LoVo (cell line): Measurements from ENCODE around the gene C6orf163.
"Not testable (repeated sequence)": the region's sequence is repeated elsewhere in the genome, so short reads cannot be mapped to it uniquely, and the experiment has no call there.

ENCODE experiments used
- DNase-seq: peaks from one replicate; pipeline ENCODE4 v3.0.0-alpha.2; 2016; ENCODE audit warnings: low spot score

Gene C6orf163

DNA sequence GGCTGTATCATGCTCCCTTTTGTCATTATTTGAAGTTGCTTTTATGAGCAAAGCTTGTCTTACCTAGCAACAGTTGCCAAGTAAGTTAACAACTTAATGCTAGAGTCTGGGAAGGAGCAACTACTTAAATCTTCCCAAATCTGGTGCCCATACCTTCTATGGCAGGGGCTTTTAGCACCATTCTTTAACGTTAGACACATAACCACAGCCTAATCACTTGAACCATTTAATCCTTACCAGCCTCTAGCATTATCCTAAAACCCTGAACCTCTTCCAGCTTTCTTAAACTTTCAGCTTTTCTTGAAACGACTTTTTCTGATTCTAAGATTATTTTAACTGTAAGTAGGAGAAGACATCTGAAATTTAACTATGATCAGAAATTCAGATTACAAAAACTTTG lies at the start of gene C6orf163:
TSS of gene C6orf163 (plus strand) at position 83 of the 400 bp plus-strand sequence. CDS start at position 370, 287 bp downstream.
- DNase-seq: no peak

DNA sequence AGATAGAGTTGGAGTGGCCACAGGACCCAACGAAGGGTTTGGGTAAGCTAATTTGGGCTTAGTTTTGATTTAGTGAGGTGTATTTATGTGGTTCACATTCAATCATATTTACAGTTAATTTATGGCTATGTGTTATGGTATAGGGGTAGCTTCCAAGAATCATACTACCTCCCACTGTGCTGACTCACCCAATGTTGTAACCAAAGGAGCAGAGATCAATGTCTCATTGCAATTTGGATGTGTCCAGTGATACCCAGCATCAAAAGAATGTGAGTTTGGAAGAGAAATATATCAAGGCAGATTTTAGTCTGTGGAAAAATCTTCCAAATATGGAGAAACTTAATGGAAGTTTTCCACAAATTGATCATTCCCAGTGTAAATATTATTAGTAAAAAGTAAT lies 47.5 kb upstream of the C6orf163 start:
- no peak for DNase-seq

DNA sequence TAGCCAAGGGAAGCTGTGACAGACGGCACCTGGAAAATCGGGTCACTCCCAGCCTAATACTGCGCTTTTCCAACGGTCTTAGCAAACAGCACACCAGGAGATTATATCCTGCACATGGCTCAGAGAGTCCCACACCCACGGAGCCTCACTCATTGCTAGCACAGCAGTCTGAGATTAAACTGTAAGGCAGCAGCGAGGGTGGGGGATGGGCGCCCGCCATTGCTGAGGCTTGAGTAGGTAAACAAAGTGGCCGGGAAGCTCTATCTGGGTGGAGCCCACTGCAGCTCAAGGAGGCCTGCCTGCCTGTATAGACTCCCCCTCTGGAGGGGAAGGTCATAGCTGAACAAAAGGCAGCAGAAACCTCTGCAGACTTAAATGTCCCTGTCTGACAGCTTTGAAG lies 43.3 kb upstream of the C6orf163 start:
- not testable (repeated sequence) for DNase-seq

DNA sequence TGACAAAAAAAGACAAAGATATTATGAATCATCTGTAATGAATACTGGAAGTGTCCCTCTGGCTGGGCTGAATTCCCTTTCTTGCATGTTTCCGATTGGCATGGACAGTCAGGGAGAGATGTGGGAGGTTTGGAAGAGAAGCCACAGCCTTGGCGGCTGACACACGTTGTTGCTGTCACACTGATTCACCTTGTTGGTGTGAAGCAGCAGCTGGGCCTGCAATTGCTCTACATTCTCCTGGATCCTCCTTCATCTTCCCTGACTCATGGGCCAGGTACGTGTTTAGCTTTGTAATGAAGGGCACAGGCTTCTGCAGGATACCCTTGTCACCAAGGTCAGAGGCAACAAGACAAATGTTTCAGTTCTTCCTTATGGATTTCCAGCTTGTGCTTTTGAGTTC lies 35.6 kb upstream of the C6orf163 start:
- no peak for DNase-seq

DNA sequence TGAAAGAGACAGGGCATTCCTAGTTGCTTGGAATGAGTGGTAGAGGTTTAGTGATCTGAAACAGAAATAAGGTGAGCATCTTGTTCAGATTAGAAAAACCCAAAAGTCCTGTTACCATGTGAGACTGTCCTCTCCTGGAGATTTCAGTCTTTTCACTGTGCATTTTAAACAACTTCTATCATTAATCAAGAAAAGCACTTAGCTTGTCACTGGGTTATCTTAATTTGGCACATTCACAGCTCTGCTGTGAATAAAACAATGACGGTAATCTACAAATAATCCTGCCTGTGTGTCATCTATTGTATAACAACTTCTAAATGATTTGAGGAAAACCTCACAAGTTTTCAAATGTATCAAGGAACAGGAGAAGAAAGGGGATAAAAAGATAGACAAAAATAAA lies 31.8 kb upstream of the C6orf163 start:
- DNase-seq: no peak

DNA sequence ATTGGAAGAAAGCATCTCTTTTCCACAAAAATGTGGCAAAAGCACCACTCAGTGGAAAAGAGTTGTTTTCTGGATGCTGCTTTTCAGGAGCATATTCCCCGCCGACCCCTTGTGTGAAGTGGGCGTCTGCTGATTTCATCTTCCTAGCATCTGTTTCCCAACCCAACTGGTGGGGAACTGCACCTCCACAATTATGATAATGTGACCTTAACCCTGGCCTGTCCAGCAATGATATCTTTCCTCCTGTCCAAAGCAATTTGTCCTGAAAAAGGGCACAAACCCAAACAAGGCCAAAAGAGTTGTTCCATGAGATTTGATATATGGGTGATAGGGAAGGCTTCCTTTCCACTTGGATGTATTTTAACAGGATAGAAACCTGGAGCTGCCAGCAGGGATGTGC lies 29.5 kb upstream of the C6orf163 start:
- no peak for DNase-seq

DNA sequence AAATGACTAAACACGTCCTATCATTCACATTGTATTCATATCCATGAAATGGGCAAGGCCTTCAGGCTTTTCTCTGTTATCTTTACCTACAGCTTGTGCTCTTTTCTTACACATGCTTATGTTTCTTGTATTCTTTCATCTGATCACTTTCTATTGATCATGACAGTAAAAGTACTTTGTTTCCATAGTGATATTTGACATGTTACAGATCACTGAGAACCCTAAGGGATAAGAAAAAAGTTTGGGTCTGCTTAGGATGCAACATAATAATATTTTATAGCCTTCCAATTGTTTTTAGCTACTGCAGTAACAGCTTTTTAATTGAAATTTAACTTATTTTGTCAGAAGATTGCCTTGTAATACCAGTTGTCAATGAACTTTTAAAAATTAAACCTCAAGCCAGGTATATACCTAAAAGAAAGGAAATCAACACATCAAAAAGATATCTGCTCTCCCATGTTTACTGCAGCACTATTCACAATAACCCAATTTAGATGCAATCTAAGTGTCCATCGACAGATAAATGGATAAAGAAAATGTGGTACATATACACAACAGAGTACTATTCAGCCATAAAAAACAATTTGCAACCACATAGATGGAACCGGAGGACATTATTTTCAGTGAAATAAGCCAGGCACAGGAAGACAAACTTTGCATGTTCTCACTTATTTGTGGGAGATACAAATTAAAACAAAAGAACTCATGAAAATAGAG lies 25.2 kb upstream of the C6orf163 start:
- DNase-seq: no peak

DNA sequence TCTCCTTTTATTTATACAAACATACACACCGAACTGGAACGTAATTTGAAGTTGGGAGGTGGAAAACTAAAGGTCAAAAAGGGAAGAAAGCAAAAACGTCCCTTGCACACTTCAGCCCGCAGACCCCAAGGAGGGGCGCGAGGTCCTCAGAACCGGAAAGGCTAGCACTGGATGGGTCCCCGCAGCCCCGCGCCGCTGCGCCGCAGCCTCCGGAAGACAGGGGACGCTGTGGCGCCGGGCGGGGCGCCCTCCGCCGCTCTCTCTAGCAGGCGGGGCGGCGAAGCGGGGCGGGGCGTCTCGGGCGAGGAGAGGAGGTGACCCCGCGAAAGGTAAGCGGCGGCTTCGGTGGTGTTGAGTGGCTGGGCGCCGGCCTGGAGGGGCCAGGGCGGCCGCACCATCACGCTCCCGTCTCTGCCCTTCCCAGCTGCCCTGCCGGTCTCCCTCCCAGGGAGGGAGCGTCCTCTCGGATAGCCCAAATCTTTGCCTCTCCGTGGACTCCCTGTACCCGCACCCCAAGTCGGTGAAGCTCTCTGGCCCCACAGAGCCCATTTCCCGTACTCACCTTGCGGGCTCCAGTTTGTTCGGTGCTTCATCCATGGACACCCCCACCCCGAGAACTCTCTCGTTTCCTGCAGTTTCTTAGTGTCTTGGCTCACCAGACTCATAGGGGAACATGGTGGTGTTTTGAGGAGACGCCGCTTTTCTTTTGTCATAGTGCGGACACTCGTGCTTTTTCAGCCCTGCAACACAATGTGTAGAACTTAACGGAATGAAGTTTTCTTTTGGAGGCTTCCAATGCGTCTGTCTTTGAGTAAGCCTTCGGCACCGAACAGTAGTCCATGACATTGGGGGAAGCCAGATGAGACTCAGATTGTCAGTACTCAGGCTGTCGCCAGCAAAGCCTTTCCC lies 22.1 kb upstream of the C6orf163 start, which contains the start of gene SMIM8:
TSS of gene SMIM8 (plus strand) at position 285 of the 909 bp plus-strand sequence. CDS start 14,444 bp downstream, outside the sequence.
- peak; percentile 86 for DNase-seq

DNA sequence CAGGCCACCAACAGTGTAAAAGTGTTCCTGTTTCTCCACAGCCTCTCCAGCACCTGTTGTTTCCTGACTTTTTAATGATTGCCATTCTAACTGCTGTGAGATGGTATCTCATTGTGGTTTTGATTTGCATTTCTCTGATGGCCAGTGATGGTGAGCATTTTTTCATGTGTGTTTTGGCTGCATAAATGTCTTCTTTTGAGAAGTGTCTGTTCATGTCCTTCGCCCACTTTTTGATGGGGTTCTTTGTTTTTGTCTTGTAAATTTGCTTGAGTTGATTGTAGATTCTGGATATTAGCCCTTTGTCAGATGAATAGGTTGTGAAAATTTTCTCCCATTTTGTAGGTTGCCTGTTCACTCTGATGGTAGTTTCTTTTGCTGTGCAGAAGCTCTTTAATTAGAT lies 20.7 kb upstream of the C6orf163 start:
- DNase-seq: not testable (repeated sequence)

DNA sequence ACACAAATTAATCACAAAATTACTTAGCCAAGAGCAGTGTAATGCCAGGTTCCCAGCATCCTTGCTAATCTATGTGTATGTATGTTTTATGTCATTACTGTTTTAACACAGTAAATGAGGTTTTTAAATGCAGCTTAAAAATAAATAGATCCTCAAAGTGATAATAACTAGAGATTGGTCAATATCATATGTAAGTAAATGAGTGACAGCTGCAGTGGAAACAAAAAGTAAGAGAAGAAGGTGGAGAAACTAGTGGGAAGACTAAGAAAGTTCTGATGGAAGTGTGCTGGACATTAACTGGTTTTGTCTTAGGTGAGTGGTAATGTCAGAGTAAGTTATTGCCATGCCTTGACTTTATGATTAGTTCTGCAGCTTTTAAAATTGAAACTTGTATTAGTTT lies 13.7 kb upstream of the C6orf163 start:
- DNase-seq: no peak

DNA sequence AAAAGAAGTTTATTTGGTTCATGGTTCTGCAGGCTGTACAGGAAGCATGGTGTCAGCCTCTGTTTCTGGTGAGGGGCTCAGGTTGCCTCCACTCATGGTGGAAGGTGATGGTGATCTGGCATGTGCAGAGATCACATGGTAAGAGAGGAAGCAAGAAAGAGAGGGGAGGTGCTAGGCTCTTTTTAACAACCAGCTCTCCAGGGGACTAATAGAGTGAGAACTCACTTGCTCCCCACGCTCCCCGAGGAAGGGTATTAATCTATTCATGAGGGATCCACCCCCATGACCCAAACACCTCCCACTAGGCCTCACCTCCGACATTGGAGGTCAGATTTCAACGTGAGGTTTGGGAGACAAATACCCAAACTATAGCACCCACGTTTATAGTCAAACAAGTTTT lies 11.6 kb upstream of the C6orf163 start:
- DNase-seq: no peak

DNA sequence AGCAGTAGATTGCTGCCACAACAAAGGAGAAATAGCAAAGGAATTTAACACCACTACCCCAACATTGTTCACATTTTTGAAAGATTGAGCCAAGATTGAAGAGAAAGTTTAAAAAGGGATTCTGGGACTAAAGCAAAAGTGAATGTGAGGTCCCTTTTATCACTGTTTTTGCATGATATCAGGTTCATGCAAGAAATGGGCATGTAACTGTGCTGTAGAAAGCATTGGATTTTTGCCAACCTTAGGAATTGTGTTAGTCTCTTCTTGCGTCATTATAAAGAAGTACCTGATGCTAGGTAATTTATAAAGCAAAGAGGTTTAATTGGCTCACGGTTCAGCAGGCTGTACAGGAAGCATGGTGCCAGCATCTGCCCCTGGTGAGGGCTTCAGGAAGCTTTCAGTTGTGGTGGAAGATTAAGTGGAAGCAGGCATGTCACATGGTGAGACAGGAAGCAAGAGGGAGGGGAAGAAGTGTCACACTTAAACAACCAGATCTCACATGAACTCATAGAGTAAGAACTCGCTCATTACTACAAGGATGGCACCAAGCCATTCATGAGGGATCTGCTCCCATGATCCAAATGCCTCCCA lies 10.9 kb upstream of the C6orf163 start:
- DNase-seq: no peak

DNA sequence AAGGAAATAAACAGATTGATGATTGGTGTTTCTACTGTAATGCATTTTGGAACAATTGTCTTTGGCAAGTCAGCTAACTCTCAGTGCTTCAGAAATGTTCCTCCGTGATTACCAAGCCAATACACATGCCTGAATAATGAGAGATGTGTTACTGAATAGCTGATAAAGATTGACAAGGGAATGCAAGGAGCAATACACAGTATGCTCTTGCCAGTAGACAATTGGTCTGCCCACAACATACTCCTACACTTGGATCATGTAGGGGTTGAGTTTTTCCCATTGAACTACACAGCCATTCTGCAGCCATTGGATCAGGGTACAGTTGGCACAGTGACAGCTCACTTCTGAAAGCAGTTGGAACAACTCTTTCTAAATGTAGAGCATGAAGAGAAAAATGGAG lies 9.9 kb upstream of the C6orf163 start:
- DNase-seq: no peak

DNA sequence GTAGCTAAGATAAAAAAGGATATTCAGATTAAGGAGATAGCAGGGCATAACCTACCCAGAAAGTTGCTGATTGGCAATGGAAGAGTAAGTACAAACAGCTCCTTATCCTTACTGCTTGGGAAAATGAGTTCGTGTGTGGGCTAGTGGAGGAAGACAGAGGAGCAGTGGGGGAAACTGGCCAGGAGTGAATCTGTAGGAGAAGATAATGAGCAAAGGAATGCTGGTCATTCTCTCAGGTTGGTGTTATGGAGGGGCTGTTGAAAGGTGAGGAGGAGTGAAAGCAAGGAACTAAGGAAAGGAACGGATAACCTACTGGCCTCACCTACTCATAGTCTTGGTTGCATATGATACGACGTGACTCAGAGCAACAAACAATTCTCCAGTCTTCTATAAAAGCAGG lies 8.2 kb upstream of the C6orf163 start:
- no peak for DNase-seq

DNA sequence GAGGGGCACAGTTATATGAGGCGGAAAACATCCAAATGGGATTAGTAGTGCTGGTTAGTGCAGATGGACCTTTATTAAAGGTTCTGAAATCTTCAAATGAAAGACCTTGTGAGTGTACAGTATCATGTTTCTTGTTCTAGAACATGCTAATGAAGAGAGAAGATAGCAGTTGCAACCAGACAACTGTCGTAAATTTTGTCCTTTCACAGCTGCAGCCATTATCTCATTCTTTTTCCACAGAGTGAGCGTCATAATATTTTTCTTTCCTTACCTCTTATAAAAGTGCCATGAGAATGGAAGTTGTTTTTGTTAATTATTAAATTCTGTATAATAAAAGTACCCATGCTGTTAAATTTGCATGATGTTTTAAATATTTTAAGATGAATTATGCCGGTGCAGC lies 4.4 kb upstream of the C6orf163 start:
- no peak for DNase-seq

DNA sequence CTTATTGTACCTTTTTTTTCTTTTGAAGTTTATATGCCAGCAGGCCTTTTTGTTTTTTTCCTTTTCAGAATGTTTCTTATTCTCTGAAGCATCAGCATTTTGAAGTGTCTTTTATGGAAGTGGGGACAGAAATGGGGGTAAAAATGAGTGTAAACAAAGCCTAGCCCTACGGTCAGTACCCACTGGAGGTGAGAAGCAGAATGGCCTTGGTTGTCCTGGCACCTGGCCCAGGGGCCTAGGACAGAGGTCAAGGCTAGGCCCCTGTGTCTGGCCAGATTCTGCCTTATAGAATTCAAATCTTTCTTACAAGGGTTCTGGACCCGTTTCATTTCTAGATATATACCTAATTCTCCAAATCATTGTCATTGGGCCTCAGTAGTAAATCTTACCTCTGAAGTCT lies 3.5 kb upstream of the C6orf163 start:
- no peak for DNase-seq

DNA sequence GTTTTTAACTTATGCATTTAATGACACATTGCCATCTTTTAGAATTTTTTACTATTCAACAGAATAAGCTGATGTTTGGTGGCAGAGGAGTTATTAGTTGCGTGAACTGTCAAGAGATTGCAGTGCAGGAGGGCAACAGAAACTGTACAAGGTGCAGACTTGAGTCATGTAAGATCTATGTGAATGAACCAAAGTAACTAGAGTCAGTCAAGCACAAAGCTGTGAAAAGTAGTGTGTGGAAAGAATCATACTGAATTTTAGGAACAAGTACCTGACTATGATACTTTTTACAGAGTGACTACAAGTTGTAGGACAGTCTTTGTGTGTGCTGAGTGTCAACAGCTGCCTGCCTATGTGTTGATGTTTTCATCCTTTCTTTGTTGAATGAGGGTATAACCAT lies 2.7 kb upstream of the C6orf163 start:
- DNase-seq: no peak

DNA sequence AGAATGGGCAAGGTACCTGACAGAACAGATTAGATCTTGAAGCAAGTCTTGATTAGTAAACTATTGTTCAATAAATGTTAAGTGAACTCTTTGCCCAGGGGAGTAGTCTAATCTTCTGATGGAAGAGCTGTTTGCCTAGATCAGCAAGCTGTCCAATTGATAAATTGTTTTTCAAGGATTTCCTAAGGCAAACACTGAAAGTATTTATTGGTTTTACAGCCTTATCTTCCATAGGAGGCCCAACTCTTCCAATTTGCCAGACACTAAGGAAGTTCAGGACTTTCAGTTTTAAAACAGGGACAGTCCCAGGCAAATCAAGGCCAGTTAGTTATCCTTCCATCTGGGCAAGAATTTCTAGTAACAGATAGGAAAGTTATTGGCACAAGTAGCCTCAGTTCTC lies 1.8 kb upstream of the C6orf163 start:
- no peak for DNase-seq

DNA sequence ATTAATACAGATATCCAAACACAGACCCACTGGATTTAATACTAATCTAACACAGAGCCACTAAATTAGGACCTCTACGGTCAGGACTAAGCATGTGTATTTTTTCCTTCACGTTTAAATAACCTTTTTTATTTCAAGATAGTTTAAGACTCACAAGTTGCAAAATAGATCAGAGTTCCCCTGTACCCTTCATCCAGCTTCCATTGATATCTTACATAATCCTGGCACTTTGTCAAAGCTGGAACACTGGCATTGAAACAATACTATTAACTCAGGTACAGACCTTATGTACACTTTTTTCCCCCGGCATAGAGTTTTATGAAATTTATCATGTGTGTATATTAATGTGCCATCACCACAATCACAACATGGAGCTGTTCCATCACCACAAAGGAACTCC lies 2.1 kb downstream of the C6orf163 start:
- DNase-seq: no peak

DNA sequence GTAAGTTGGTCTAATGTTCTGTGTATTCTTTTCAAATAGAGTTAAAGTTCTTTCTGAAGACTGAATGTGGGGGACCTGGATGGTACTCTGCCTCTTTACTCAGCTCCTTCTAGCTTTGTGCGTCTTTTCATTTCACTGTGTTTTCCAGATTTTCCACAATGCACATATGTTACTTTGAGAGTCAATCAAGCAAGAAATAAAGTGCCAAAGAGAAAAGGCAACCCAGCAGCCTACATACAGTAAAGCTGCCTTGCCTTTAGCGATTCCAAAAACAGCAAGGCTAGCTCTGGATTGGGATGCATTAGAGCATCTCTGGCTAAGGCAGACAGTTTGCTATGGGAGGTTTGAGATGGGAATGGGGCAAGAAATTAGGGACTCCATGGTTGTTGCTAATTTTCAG lies 5.3 kb downstream of the C6orf163 start:
- DNase-seq: no peak

DNA sequence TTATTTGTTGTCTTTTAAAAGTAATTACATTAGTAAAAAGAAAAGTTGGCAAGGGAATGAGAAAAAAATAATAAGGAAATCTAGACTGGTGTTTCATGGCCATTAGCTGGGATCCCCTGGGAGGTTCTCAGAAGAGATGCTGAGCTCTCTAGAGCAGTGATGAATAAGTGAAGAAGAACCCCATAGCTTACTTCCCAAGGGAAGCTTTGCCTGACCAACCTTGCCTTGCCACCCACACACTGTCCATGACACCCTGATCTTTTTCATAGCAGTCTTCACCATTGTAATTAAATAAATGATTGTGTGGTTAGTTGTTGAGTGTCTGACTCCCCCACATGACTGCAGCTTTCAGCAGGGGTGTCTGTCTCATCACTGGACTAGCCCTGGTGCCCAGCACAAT lies 5.9 kb downstream of the C6orf163 start:
- no peak for DNase-seq

DNA sequence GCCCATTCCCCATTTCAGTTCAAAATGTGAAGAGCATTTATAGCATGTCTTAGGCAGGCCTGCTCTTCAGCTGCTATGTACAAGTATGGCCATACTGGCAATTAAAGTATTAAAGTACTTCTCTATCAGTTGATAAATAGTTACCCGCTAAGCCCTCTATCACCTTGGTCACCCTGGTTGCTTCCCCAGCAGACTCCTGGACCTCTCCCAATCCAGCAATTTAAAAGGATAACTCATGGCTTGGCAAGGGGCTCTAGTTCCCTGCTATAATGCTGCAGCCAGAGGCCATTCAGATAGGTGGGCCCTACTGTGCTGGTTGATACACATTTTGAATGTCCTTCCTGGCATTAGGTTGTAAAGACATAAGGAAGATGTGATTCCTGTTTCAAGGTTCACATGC lies 7.0 kb downstream of the C6orf163 start:
- no peak for DNase-seq

DNA sequence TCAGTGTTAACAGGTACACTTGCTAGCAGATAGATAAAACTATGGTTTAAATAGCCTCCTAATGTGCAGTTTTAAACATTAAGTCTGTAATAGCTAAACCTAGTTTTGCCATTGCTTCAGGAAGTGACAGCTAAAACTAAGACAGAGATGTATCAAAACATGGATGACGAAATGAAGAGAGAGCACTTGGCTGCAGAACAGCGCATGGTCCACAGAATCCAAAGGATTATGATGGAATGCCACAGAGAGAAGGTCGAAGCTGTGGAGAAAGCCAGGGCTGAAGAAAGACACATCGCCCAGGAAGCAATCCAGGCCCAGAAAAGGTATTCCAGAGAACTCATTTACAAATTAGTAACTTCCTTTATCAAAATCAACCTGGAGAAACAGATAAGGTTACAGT lies 11.6 kb downstream of the C6orf163 start:
- DNase-seq: no peak
